Measurements from ENCODE around the gene NACC2.
"Not testable (repeated sequence)": the region's sequence is repeated elsewhere in the genome, so short reads cannot be mapped to it uniquely, and the experiment has no call there.

The NACC2 gene

GRCh38 chr9:135968601-135969000, 126.5 kb downstream of the NACC2 start:
- no peak for TF ChIP-seq EZH2phosphoT487 (IDR thresholded peaks at IDR 0.05; ENCODE audit: low read depth)
- TF ChIP-seq, protein P1, sequence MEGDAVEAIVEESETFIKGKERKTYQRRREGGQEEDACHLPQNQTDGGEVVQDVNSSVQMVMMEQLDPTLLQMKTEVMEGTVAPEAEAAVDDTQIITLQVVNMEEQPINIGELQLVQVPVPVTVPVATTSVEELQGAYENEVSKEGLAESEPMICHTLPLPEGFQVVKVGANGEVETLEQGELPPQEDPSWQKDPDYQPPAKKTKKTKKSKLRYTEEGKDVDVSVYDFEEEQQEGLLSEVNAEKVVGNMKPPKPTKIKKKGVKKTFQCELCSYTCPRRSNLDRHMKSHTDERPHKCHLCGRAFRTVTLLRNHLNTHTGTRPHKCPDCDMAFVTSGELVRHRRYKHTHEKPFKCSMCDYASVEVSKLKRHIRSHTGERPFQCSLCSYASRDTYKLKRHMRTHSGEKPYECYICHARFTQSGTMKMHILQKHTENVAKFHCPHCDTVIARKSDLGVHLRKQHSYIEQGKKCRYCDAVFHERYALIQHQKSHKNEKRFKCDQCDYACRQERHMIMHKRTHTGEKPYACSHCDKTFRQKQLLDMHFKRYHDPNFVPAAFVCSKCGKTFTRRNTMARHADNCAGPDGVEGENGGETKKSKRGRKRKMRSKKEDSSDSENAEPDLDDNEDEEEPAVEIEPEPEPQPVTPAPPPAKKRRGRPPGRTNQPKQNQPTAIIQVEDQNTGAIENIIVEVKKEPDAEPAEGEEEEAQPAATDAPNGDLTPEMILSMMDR (IDR thresholded peaks at IDR 0.05; ENCODE audit: low read depth, low read length), result no peak
- no peaks in the 10 kb centered on the region for H3K9me3 ChIP-seq (ENCODE audit: insufficient read depth, low read length)
- H3K4me2 ChIP-seq (ENCODE audit: low read length), result no peak overlapping the region
- no peak overlapping the region for H3K9ac ChIP-seq (ENCODE audit: low read length)
- H3K4me3 ChIP-seq (ENCODE audit: low read length), result no peak overlapping the region
- no peaks in the 10 kb centered on the region for H3K79me2 ChIP-seq (ENCODE audit: low read length)
- no peak overlapping the region for H2AFZ ChIP-seq (ENCODE audit: low read depth, low read length)
- H3K4me1 ChIP-seq (ENCODE audit: low read length), result no peaks in the 10 kb centered on the region
- H3K36me3 ChIP-seq (replicated peaks; ENCODE audit: low read depth, low read length), result no peaks in the 10 kb centered on the region
- H4K20me1 ChIP-seq (ENCODE audit: insufficient read depth, low read length), result peaks cover 6% of the 10 kb centered on the region; the same call in 1 of the 2 replicates
- H3K27ac ChIP-seq (ENCODE audit: low read length), result no peak overlapping the region
- H3K27me3 ChIP-seq (ENCODE audit: low read depth, low read length), result peaks cover 8% of the 10 kb centered on the region; the same call in 1 of the 2 replicates

- Histone ChIP-seq H3K4me2 (ENCODE audit: low read length) (no peak overlapping the region), H3K36me3 (replicated peaks; ENCODE audit: low read depth, low read length) (no peaks in the 10 kb centered on the region), H3K79me2 (ENCODE audit: low read length) (no peaks in the 10 kb centered on the region), H3K27ac (ENCODE audit: low read length) (no peak overlapping the region), H4K20me1 (ENCODE audit: insufficient read depth, low read length) (peaks cover 4% of the 10 kb centered on the region; the same call in 1 of the 2 replicates), H3K27me3 (ENCODE audit: low read depth, low read length) (peaks cover 8% of the 10 kb centered on the region; the same call in 1 of the 2 replicates), H3K4me3 (ENCODE audit: low read length) (no peak overlapping the region), H2AFZ (ENCODE audit: low read depth, low read length) (no peak overlapping the region), H3K4me1 (ENCODE audit: low read length) (no peaks in the 10 kb centered on the region), H3K9me3 (ENCODE audit: insufficient read depth, low read length) (no peaks in the 10 kb centered on the region), H3K9ac (ENCODE audit: low read length) (no peak overlapping the region)
- TF ChIP-seq, protein P1 (IDR thresholded peaks at IDR 0.05; ENCODE audit: low read depth, low read length), result no peak
- TF ChIP-seq EZH2phosphoT487 (IDR thresholded peaks at IDR 0.05; ENCODE audit: low read depth), result no peak
These were observed 127.0 kb downstream of the NACC2 start for GRCh38 chr9:135968083-135968476.

DNA sequence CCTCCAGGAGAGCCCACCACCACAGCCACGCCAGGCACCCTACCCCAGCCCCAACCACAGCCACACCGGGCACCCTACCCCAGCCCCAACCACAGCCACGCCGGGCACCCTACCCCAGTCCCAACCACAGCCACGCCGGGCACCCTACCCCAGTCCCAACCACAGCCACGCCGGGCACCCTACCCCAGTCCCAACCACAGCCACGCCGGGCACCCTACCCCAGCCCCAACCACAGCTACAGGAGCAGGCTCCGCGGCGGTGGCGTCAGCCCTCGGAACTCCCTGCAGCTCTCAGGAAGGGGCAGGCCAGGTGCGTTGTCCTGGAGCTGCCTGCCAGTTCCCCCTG, 128.2 kb downstream of the NACC2 start:
- H3K4me3 ChIP-seq (ENCODE audit: low read length); H4K20me1 ChIP-seq (ENCODE audit: insufficient read depth, low read length); H3K9me3 ChIP-seq (ENCODE audit: insufficient read depth, low read length); H3K27me3 ChIP-seq (ENCODE audit: low read depth, low read length); H3K9ac ChIP-seq (ENCODE audit: low read length); H3K79me2 ChIP-seq (ENCODE audit: low read length); H2AFZ ChIP-seq (ENCODE audit: low read depth, low read length); H3K36me3 ChIP-seq (replicated peaks; ENCODE audit: low read depth, low read length); H3K27ac ChIP-seq (ENCODE audit: low read length); H3K4me2 ChIP-seq (ENCODE audit: low read length); H3K4me1 ChIP-seq (ENCODE audit: low read length): not testable (repeated sequence)

GRCh38 chr9:135965124-135965756, 129.8 kb downstream of the NACC2 start:
- Histone ChIP-seq H3K9me3 (ENCODE audit: insufficient read depth, low read length) (no peaks in the 10 kb centered on the region), H2AFZ (ENCODE audit: low read depth, low read length) (no peak overlapping the region), H3K27ac (ENCODE audit: low read length) (no peak overlapping the region), H3K36me3 (replicated peaks; ENCODE audit: low read depth, low read length) (no peaks in the 10 kb centered on the region), H3K4me1 (ENCODE audit: low read length) (peaks cover 10% of the 10 kb centered on the region; the same call in 1 of the 2 replicates), H3K4me3 (ENCODE audit: low read length) (no peak overlapping the region), H3K27me3 (ENCODE audit: low read depth, low read length) (peaks cover 8% of the 10 kb centered on the region; the same call in 1 of the 2 replicates), H3K79me2 (ENCODE audit: low read length) (peaks cover 8% of the 10 kb centered on the region), H4K20me1 (ENCODE audit: insufficient read depth, low read length) (no peaks in the 10 kb centered on the region; the same call in 1 of the 2 replicates), H3K9ac (ENCODE audit: low read length) (no peak overlapping the region), H3K4me2 (ENCODE audit: low read length) (no peak overlapping the region)
- TF ChIP-seq, protein P1 (IDR thresholded peaks at IDR 0.05; ENCODE audit: low read depth, low read length), result no peak

Measured in OCI-LY3 (cell line).